NCI-H524 (cell line): ENCODE measurements around the gene PDE10A.

Source experiments
- DNase-seq, 2 experiments: peaks; one replicate each; lab custom pipeline; 2025; lab: John Stamatoyannopoulos, UW

The PDE10A gene

GRCh38 chr6:165662749-165663376 lies at the start of gene PDE10A:
PDE10A (minus strand) TSS chr6:165663241; CDS start chr6:165662811, 430 bp downstream.
- DNase-seq = peak in 1 of 2 experiments; percentile 24

- no peak for DNase-seq
Measured at GRCh38 chr6:165708985-165709576, 46.0 kb upstream of the PDE10A start.

GRCh38 chr6:165707067-165707853 lies 44.2 kb upstream of the PDE10A start:
- no peak for DNase-seq

GRCh38 chr6:165705941-165706340 lies 42.9 kb upstream of the PDE10A start:
- no peak for DNase-seq

- no peak for DNase-seq
Measured at GRCh38 chr6:165704045-165704748, 41.2 kb upstream of the PDE10A start.

DNA sequence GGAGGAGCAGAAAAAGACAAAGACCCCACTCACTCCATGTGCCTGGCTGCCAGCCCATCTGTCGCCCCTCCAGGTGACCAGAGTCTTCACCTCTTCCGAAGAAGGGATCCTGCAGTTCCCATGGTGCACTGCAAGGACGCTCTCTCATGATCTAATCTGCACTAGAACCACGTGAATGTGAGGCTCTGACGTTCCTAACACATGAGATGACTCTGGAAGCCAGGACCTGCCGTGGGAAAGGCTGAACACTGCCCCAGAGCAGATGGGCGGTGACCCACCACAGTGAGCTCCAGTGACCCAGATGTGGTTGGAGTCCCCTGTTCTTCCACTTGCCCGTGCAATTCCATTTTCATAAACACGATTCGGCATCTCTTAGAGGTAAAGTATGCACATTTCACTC lies 39.6 kb upstream of the PDE10A start:
- no peak for DNase-seq

- no peak for DNase-seq
Measured at GRCh38 chr6:165701564-165702354, 38.7 kb upstream of the PDE10A start.

DNA sequence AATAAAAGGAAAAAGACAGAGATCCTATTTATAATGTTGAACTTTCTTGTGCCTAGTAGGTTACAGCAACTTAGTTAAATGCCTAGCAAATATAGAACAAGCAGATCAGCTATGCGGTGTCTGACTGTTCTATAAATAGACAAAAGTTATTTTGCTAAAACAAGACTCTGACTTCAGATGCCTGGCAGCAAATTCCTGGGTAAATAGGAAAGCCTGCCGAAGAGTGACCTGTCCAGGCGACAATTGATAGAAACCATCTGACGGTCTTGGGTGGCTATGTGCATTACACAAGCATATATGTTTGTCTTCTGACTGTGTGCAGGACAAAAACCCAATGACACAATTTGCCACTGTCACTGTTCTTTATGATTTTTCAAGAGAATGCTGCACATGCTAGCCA lies 38.0 kb upstream of the PDE10A start:
- DNase-seq = no peak

DNA sequence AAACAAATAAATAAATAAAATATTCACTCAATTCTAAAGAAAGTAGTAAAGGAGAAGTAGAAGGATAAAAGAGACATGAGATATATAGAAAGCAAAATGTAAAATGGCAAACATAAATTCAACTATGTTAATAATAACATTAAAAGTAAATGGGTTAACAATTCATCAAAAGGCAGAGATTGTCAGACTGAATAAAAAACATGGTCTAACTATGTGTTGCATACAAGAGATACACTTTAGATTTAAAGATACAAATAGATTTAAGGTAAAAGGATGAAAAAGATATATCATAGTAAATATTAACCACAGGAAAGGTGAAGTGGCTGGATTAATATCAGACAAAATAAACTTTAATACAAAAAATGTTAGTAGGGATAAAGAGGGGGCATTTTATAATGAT lies 35.8 kb upstream of the PDE10A start:
- DNase-seq = no peak

DNA sequence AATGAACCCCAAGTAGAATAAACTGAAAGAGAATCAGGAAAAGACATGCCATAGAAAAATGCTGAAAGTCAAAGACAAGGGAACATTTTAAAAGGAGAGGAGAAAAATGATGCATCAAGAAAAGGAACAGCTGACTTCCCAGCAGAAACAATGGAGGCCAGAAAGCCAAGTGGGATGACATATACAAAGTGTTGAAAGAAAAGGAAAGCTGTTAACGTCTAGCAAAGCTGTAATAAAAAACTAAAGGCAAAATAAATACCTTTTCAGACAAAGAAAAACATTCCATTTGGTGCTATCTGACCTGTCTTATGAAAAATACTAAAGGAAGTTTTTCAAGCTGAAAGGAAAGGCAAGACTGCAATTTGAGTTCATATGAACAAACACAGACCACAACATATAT lies 34.1 kb upstream of the PDE10A start:
- no peak for DNase-seq

GRCh38 chr6:165695722-165696515 lies 32.9 kb upstream of the PDE10A start:
- DNase-seq = no peak

DNA sequence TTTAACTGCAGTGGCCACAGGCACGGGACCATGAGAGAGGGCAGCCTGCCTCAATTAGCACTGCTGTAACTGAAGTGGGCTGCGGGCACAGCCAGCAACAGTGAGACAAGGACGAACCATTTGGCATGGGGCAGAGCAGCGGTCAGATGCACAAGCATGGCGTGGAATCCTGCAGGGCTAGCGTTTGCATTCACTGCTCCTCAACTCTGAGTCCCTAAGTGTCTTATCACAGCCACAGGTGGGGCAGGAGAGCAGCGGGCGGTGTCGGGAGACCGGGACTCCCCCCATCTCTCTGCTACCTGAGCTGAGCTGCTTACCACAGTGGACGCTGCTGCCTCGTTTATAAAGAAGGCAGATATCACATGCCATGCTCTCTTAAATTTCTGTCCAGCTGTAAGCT lies 31.3 kb upstream of the PDE10A start:
- DNase-seq = no peak

DNA sequence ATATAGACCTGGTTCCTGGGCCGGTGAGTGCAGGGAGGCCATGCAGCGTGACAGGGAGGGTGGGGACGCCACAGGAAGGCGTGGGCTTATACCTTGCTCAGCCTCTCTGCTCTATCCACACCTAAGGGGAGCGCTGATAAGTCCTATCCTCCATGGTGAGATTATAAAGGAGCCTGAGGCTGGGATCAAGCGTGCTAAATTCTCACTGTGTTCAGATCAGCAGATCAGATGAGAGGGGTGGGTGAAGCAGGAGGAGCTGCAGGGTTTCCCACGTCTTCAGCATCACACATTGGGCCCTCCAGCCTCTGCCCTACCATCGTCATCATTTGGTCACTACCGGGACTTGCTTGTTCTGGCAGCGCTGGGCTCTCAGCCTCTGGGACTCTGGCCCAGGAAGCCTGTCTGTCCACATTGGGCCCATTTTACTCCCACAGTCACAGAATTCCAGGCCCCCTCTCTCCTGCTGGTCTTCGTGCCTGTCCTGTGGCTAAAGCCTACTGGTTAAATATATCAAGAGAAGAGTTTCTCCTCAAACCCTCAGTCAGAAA lies 29.1 kb upstream of the PDE10A start:
- DNase-seq = no peak

DNA sequence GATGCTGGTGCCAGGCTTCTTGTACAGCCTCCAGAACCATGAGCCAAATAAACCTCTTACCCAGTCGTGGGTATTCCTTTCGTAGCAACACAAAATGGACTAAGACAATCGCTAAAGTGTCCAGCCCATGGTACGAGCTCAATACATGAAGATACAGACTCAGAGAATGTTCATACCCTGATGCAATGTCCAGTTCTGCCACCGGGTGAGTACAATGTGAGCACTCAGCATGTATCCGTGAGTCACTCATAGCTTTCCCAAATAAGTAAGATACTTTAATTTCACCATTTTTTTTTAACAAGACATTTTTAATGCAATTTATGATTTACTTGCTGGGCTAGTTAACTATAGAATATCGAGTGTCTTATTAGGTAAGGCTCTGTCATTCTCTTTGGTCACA lies 26.7 kb upstream of the PDE10A start:
- no peak for DNase-seq

DNA sequence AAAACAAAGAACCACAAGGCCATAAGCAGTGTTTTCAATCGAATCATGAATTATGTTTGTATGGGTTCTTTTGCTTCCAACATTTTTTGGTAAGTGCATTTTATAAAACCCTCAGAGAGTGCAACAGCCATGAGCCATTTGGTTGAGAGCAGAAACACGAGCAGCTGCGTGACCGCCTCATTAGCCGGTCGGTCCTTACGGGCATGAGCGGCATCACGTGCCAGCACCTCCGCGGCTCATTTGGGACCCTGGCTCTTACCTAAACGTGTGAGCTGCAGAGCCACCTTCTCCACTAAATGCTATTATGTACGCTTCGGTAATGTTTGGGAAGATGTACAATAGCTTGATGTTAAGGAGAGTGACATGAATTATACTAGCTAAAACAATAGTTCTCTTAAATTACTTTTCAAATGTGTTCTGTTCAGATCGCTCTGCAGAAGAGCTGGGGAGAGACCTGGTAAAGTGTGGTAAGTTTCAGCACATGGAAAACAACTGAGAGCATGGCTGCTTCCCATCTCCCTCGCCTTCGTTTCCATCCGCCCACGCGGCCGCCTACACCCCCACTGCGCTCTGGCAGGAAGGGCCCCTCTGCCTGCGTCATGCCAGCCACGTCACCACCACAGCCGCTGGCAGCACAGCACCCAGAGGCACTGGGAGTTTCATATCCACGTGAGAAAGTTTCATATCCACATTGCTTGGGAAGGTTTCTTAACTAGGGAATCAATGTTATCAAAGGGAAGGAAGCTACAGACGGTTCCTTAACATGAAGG lies 23.7 kb upstream of the PDE10A start:
- DNase-seq = peak in 1 of 2 experiments; percentile 23

DNA sequence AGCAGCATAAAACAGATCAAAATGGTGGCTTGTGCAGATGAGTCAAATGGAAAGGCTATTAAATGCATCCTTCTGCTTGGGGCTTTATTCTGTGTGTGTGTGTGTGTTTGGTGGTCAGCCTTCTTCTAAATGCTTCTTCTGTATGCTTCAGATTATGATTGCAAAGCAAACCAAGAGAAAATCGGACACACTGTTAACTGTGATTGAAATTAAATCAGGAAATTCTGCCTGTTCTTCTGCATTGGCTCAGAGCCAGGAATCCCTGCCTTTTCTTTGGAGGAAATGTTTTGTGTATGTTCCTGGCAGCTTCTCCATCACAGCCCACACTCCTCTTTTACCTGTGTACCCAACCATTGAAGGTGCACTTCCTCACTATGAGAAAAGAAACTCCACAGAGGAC lies 22.3 kb upstream of the PDE10A start:
- DNase-seq = no peak

GRCh38 chr6:165684333-165684732 lies 21.3 kb upstream of the PDE10A start:
- DNase-seq = no peak

DNA sequence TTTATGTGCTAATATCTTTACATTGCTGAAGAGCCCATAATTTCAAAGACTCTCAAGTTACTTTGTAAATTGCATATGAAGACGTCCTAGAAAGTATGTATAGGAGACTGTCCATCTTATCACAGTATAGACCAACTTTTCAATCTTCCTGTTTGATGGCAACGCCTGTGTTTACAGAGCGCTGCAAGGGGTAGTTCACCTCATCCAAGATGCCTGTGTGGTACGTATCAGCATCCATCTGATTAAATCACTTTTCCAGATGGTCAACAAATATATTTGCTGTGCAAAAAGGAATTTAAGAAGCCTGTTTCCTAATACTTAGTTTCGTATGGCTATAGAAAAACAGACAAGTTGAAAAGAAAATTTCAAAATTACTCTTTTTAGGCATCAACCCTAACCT lies 17.9 kb upstream of the PDE10A start:
- DNase-seq = no peak

- no peak for DNase-seq
Measured at GRCh38 chr6:165679326-165679725, 16.3 kb upstream of the PDE10A start.

DNA sequence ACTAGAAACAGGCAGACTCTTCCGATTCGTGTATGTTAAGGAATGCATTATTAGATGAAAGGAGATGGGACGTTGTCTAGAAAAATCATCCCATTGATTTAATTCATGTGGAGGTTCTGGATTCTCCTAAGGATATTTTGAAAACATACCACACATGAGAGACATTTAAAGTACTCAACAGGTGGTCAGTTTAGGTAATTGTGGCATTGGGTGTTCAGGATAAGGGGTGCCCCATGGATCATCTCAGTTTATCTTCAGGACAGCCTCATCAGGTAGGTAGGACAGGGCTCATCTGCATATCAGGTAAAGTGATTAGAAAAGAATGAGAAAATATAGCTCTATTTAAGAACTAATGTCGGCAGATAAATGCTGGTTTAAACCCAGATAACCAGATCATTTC lies 15.9 kb upstream of the PDE10A start:
- DNase-seq = no peak
